GM19043 (cell line): ENCODE measurements around the gene CLHC1.
A peak's percentile ranks its signal among the peaks of the same experiment; 100 is the strongest.
"Not testable (repeated sequence)": the region's sequence is repeated elsewhere in the genome, so short reads cannot be mapped to it uniquely, and the experiment has no call there.

ENCODE experiments used
- ATAC-seq: cut with Tn5 transposase; IDR thresholded peaks from one replicate; pipeline ENCODE4 v1.9.1; 2021; ENCODE audit warnings: low read depth; ENCODE audit not compliant: unreplicated experiment

The CLHC1 gene

GRCh38 chr2:55232863-55233657 lies 967 bp upstream of the CLHC1 start:
- ATAC-seq, result peak; percentile 5

GRCh38 chr2:55231546-55232083 lies 478 bp downstream of the CLHC1 start:
- ATAC-seq, result peak; percentile 3

DNA sequence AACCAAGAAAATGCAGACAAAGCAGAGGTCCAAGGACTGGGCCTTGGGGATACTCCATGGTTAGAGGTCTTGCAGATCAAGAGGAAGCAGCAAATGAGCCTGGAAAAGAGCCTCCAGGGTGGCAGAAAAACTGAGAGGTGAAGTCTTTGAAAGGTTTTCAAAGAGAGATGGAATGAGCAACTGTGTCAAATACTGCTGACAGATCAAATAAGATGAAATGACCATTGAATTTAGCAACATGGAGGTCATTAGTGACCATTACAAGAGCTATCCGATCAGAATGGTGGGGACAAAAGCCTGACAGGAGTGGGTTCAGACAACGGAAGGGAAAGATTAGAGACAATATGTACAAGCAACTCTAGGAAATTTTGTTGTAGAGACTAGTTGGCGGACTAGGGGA lies 1.5 kb downstream of the CLHC1 start:
- no peak for ATAC-seq

- no peak for ATAC-seq
Measured at GRCh38 chr2:55229221-55229620, 2.9 kb downstream of the CLHC1 start.

DNA sequence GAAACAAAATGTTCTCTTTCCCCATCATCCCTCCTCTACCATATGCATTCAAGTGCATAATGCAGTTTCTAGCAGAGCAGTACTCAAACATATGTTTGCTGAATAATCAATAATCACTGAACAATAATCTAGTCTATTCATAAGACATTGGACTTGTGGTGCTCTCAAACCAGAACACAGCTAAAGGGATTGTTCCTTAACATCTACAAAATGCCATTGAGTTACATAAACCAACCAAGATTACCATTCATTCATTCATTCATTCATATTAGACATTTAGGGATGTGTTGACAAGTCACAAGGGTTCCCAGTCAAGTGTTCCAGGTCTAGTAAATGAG lies 3.9 kb downstream of the CLHC1 start:
- no peak for ATAC-seq

GRCh38 chr2:55227437-55228225 lies 4.5 kb downstream of the CLHC1 start:
- ATAC-seq, result not testable (repeated sequence)

DNA sequence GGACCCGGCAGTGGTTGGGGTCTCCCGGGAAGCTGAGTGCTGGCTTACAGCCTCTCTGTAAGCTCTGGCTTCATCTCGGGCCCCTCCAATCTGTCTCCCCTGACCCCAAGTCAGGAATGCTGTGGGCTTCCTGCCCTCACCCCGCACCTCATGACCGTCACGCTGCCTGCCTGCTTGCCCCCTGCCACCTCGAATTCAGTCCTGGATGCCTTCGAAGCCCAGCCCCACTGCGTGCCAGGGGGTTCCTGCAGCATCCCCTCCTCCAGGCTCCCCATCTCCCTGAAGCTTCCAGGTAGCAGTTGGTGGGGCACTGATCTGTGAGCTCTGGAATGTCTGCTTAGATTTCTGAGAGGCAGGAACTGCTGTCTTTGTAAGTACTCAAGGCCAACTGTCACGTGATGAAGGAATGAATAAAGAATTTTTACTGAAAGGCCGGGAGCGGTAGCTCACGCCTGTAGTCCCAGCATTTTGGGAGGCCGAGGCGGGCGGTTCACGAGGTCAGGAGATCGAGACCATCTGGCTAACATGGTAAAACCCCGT lies 6.5 kb downstream of the CLHC1 start:
- ATAC-seq, result no peak

DNA sequence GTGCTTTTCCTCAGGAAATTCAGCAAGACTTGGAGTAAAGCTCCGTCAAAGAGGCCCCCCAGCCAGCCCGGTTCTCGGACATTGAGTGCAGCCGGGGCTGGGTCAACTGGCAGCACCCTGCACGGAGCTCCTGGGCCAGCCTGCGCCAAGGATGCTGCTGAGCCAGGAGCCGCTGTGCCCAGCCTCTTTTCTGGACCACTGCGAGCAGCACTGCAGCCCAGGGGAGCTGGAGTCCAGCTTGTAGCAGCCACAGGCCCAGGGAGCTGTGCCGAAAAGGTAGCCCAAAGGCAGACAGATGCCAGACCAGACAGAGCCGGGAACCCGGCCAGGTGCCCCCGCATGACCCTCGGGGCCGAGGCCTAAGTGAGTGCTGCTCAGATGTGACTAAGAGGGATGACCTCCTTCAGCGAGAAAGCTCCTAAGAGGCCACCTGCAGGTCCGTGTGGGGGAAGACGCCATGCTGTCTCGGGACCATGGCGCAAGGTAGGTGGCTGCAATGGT lies 7.3 kb downstream of the CLHC1 start:
- no peak for ATAC-seq

DNA sequence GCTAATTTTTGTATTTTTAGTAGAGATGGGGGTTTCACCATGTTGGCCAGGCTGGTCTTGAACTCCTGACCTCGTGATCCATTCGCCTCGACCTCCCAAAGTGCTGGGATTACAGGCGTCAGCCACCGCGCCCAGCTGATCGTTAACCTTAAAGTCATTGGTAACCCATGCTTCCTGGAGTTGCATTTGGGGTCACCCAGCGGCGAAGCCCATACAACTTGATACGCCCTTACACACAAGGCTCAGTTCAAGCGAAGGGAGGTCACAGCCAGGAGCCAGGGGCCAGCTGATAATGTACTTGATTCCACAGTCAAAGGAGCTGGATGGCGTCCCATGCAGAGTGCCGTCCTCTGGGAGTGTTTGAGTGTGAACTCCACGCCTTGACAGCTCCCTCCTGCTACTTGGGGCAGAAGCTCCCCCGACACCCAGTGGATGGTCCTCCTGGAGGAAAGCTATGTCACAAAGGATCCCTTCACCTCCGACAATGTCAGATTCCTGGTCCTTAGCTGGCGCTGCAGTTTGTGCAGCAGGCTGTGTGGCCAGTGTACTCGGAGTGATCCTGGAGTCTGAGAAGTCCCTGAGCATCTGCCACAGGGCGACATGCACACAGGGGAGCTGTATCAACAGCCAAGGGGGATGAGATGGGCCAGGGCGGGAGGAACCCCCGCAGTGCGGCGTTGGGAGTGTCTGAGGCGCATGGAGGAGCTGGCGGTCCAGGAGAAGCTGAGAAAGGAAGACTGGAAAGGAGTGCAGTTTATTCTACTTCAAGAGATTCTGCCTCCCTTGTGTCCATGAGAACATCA lies 7.9 kb downstream of the CLHC1 start:
- no peak for ATAC-seq

DNA sequence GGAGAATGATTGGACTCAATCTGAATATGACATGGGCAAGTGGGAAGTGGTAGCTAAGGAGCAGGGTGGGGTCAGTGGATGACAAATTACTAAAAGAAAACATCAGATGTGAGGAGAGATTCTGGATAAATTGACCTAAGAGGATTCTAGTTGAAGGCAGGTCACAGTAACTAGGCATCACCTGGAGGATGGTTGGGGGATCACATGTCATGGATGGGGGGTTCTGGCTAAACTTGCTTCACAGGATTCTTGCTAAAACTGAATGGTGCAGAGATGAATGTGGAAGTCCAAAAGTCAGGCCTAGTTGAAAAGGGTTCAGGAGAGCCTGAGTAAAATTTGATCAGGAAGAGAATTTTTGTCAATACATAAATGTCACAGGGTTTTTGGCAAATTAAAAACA lies 18.3 kb downstream of the CLHC1 start:
- no peak for ATAC-seq

DNA sequence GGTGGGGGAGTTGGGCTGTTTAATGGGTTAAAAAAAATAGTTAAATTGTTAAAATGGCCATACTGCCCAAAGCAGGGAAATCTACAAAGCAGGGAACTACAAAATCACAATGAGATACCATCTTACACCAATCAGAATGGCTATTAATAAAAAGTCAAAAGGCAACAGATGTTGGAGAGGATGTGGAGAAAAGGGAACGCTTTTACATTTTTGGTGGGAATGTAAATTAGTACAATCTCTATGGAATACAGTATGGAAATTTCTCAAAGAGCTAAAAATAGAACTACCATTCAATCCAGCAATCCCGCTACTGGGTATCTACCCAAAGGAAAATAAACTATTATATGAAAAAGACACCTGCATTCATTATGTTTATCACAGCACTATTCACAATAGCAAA lies 27.1 kb downstream of the CLHC1 start:
- no peak for ATAC-seq

DNA sequence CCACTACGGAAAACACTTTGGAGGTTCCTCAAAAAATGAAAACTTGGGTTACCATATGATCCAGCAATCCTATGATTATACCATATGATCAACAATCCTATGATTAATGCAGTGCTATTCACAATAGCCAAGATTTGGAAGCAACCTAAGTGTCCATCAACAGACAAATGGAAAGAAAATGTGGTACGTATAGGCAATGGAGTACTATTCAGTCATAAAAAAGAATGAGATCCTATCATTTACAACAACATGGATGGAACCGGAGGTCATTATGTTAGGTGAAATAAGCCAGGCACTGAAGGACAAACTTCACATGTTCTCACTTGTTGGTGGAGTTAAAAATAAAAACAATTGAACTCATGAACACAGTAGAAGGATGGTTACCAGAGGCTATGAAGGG lies 27.6 kb downstream of the CLHC1 start:
- ATAC-seq, result no peak

DNA sequence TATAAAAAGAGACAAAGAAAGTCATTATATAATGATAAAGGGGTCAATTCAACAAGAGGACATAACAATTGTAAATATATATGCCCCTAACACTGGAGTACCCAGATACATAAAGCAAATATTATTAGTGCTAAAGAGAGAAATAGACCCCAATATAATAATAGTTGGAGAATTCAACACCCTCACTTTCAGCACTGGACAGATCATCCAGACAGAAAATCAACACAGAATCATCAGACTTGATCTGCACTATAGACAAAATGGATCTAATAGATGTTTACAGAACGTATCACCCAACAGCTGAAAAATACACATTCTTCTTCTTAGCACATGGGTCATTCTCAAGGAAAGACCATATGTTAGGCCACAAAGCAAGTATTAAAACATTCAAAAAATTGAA lies 31.7 kb downstream of the CLHC1 start:
- ATAC-seq, result no peak

GRCh38 chr2:55196526-55196925 lies 35.6 kb downstream of the CLHC1 start:
- no peak for ATAC-seq

GRCh38 chr2:55191888-55192287 lies 40.2 kb downstream of the CLHC1 start:
- ATAC-seq, result not testable (repeated sequence)

- ATAC-seq, result not testable (repeated sequence)
Measured at GRCh38 chr2:55186837-55187236, 45.3 kb downstream of the CLHC1 start.

GRCh38 chr2:55180374-55180773 lies 51.7 kb downstream of the CLHC1 start:
- ATAC-seq, result no peak

DNA sequence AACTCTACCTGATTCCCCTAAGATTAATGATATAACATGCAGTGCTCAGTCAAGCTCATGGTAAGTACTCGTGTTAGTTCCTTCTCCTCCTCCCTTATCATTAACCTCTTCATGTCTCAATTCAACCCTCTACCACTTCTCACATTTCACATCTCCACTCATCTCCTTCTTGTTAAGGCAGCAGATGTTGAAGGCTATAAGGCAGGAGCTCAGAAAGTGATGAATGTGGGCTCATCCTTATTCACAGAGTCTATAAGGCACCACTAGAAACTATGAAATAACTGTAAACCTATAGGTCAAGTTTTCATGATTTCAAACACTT lies 56.0 kb downstream of the CLHC1 start:
- ATAC-seq, result no peak

DNA sequence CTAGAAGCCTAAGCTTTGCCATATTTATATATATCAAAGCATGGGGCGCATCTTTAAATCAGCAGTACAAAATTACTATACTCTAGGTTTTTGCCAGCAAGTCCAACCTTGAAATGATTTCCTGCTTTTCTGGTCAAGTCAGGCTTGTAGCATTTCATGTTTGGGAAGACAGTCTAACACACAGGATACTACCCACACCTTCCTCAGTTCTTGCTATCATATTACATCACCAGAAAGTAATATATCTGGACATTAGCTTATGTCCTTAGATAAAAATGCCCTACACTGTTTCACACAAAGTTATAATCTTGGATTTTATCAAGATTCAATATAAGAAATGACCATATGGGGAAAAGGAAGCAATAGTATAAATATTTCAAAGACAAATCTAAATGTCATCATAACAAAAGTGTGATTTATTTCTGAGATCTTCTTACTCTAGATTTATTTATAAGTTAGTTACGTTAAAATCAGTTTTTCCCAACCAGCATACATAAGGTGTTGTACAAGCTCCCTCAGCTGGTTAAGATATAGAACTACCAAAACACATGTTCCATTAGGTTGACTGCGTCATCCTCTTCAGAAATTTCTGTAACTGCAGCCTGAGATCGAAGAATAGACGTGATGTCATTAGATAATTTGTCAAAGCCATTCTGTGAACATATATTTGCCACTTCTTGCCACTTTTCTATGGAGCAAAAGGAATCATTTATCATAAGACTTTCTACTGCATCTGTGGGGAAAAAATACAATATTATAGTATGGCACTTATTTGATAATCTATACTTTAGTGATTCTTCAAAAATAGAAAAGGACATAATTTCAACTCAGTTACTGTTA lies 56.6 kb downstream of the CLHC1 start:
- ATAC-seq, result no peak
